Spleen (tissue), 3 donors: ENCODE results near the gene ARRDC4.

Experiments used
- POLR2A ChIP-seq, 3 donors: fragments of 450-650 bp; IDR thresholded peaks; one replicate each; pipeline ENCODE4 v1.5.1; 2017; ENCODE audit warnings: antibody characterized with exemption in 3 of 3, mild to moderate bottlenecking in 1 of 3
- POLR2AphosphoS5 ChIP-seq, 3 donors: sonication (generic); formaldehyde crosslinking; IDR thresholded peaks; one replicate each; pipeline ENCODE4 v1.5.1; 2017; ENCODE audit warnings: antibody characterized with exemption in 3 of 3

DNA sequence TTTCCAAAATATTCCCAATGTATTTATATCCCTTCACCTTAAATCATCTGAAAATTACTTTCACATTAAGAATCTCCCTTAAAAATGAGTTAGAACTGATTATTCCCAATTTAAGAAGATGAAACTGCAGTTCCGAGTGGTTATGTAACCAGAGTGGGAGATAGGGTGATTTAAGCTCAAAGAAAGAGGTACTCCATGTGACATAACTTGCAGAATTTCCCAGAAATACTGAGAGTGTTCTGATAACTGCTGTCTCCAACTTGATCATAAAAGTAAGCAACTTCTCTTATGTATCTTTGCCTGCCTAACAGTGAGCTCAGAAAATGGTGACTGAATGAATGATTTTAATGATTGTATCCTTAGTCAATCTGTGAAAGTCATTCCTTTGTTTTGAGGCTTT is 32.3 kb downstream of the ARRDC4 start:
- TF ChIP-seq POLR2A (IDR thresholded peaks at IDR 0.05) (no peak), POLR2AphosphoS5 (IDR thresholded peaks at IDR 0.05) (no peak)
